KMS-11 (cell line): ENCODE results near the gene MYBPC2.

Experiments
- H2AFZ ChIP-seq: fragments of 200-600 bp; sonication (generic); 2 replicates; pipeline ENCODE4 v1.6.1; 2016; ENCODE audit warnings: antibody characterized with exemption, mixed run types, low read depth
- H3K27ac ChIP-seq: fragments of 200-600 bp; sonication (generic); 2 replicates; pipeline ENCODE4 v1.6.1; 2016; ENCODE audit warnings: mild to moderate bottlenecking, mixed run types
- H3K27me3 ChIP-seq: fragments of 200-600 bp; sonication (generic); 2 replicates; pipeline ENCODE4 v1.6.1; 2017; ENCODE audit warnings: mild to moderate bottlenecking, low read depth, mixed run types, moderate library complexity; ENCODE audit not compliant: insufficient read depth
- H3K36me3 ChIP-seq: fragments of 200-600 bp; sonication (generic); 2 replicates; pipeline ENCODE4 v1.6.1; 2017; ENCODE audit warnings: mild to moderate bottlenecking, mixed run types; ENCODE audit not compliant: insufficient read depth
- H3K4me1 ChIP-seq: fragments of 200-600 bp; sonication (generic); 2 replicates; pipeline ENCODE4 v1.6.1; 2016; ENCODE audit warnings: mild to moderate bottlenecking, low read depth, mixed run types; ENCODE audit not compliant: poor library complexity, severe bottlenecking
- H3K4me2 ChIP-seq: fragments of 200-600 bp; sonication (generic); 2 replicates; pipeline ENCODE4 v1.7.0; 2016; ENCODE audit warnings: mild to moderate bottlenecking, mixed run types
- H3K4me3 ChIP-seq: fragments of 200-600 bp; sonication (generic); IDR thresholded peaks from 2 replicates; pipeline ENCODE4 v1.6.1; 2017; ENCODE audit warnings: low read depth, low read length, mixed read lengths; ENCODE audit not compliant: insufficient read depth
- H3K79me2 ChIP-seq: fragments of 200-600 bp; sonication (generic); 2 replicates; pipeline ENCODE4 v1.6.1; 2016; ENCODE audit warnings: low read depth, mixed run types; ENCODE audit not compliant: insufficient read depth
- H3K9ac ChIP-seq: fragments of 200-600 bp; sonication (generic); 2 replicates; pipeline ENCODE4 v1.6.1; 2016; ENCODE audit warnings: mild to moderate bottlenecking, mixed run types
- H4K20me1 ChIP-seq: fragments of 200-600 bp; sonication (generic); 2 replicates; pipeline ENCODE4 v1.6.1; 2016; ENCODE audit warnings: mild to moderate bottlenecking, mixed run types; ENCODE audit not compliant: insufficient read depth
- CTCF ChIP-seq: fragments of 200-600 bp; sonication (generic); conservative IDR thresholded peaks from 2 replicates; pipeline ENCODE4 v1.6.1; 2017; ENCODE audit warnings: low read depth, mild to moderate bottlenecking, antibody characterized with exemption, low read length, moderate library complexity, mixed read lengths

MYBPC2 gene

GRCh38 chr19:50449236-50449899, 16.7 kb downstream of the MYBPC2 start:
- no peak overlapping the region for H3K27ac ChIP-seq
- no peaks in the 10 kb centered on the region for H4K20me1 ChIP-seq
- no peaks in the 10 kb centered on the region for H3K79me2 ChIP-seq
- peaks cover 9% of the 10 kb centered on the region for H3K4me1 ChIP-seq
- H3K27me3 ChIP-seq: peaks cover 86% of the 10 kb centered on the region
- no peak overlapping the region for H3K4me2 ChIP-seq
- TF ChIP-seq CTCF: no peak
- no peak overlapping the region for H3K4me3 ChIP-seq
- no peaks in the 10 kb centered on the region for H3K36me3 ChIP-seq
- H2AFZ ChIP-seq: no peak overlapping the region
- H3K9ac ChIP-seq: no peak overlapping the region

- peaks cover 89% of the 10 kb centered on the region for H3K27me3 ChIP-seq
- no peak for TF ChIP-seq CTCF
- no peak overlapping the region for H3K4me2 ChIP-seq
- H4K20me1 ChIP-seq: no peaks in the 10 kb centered on the region
- no peak overlapping the region for H3K4me3 ChIP-seq
- no peak overlapping the region for H3K27ac ChIP-seq
- H2AFZ ChIP-seq: no peak overlapping the region
- H3K79me2 ChIP-seq: no peaks in the 10 kb centered on the region
- H3K36me3 ChIP-seq: no peaks in the 10 kb centered on the region
- H3K9ac ChIP-seq: no peak overlapping the region
- H3K4me1 ChIP-seq: peaks cover 9% of the 10 kb centered on the region
Observed at GRCh38 chr19:50450369-50451222, 17.9 kb downstream of the MYBPC2 start.

- H2AFZ ChIP-seq: no peak overlapping the region
- no peak overlapping the region for H3K9ac ChIP-seq
- peaks cover 84% of the 10 kb centered on the region for H3K27me3 ChIP-seq
- no peaks in the 10 kb centered on the region for H3K36me3 ChIP-seq
- no peaks in the 10 kb centered on the region for H4K20me1 ChIP-seq
- H3K4me3 ChIP-seq: no peak overlapping the region
- H3K27ac ChIP-seq: no peak overlapping the region
- no peak for TF ChIP-seq CTCF
- no peak overlapping the region for H3K4me2 ChIP-seq
- no peaks in the 10 kb centered on the region for H3K79me2 ChIP-seq
- peaks cover 9% of the 10 kb centered on the region for H3K4me1 ChIP-seq
Observed at GRCh38 chr19:50451223-50451534, 18.5 kb downstream of the MYBPC2 start.

- Histone ChIP-seq H3K27ac (no peak overlapping the region), H3K9ac (no peak overlapping the region), H3K27me3 (peaks cover 73% of the 10 kb centered on the region), H3K79me2 (no peaks in the 10 kb centered on the region), H3K4me2 (no peak overlapping the region), H3K36me3 (no peaks in the 10 kb centered on the region), H2AFZ (no peak overlapping the region), H4K20me1 (no peaks in the 10 kb centered on the region), H3K4me1 (peaks cover 9% of the 10 kb centered on the region), H3K4me3 (no peak overlapping the region)
- no peak for TF ChIP-seq CTCF
Observed at GRCh38 chr19:50453243-50453642, 20.6 kb downstream of the MYBPC2 start.
